Activated gamma-delta T cell treated with anti-CD3 and anti-CD28 coated beads, Interleukin-2, amount 50 U/mL, for 16 hours (primary cell): Measurements from ENCODE around the gene COMMD8.

ENCODE experiments used
- DNase-seq: peaks from one replicate; pipeline ENCODE4 v3.0.0-alpha.2; 2020; ENCODE audit warnings: low read depth

The COMMD8 gene

DNA sequence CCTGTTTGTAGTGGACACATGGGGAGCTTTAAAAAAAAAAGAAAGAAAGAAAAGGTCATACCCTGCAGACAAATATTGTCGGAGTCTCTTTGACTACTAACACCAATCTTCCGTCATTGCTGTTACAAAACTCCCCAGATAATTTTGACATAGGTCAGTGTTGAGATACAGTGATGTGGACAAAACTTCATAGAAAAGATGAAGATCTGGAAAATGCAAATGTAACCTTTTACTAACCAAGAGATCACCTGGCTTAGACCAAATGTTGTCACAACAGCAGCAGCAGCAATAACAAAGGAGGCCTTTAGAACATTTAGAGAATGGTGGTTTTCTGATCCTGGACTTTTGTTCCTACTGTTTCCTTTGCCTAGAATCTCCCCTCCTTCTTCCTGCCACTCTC is 8.1 kb upstream of the COMMD8 start:
- no peak for DNase-seq

DNA sequence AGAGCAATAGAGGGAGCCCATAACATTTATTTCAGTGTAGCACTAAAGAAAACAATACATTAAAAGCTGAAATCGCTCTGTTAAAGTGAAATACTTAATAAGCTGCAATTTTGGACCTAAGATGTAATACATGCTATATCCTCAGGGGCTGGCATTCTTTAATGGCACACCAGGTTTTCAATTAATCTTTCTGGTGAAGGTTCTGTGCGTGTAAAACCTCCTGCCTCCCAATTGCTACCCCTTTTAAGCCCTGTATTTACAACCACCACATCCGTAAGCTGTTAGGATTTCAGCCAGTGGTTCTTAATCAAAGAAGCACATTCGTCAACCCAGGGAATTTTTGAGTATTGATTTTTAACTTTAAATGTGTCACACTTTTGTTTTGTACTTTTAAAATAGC is 7.6 kb upstream of the COMMD8 start:
- no peak for DNase-seq

DNA sequence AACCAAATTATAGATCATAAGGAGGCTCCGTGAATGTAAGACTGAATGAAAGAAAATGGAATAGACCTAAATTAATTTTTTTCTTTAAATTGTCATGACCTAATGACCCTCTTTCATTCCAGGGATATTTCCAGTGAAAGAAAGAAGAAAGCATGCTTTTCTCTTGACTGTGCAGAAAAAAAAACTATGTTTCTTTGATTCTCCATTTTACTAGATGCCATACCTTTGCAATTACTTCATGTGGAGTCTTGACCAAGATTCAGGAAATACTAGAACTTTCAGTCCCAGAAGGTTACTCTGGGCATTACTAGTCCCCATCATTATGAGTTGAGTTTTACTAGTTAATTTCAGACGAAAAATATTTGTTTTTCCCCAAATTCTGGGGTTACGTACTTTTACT is 6.4 kb upstream of the COMMD8 start:
- DNase-seq = no peak

DNA sequence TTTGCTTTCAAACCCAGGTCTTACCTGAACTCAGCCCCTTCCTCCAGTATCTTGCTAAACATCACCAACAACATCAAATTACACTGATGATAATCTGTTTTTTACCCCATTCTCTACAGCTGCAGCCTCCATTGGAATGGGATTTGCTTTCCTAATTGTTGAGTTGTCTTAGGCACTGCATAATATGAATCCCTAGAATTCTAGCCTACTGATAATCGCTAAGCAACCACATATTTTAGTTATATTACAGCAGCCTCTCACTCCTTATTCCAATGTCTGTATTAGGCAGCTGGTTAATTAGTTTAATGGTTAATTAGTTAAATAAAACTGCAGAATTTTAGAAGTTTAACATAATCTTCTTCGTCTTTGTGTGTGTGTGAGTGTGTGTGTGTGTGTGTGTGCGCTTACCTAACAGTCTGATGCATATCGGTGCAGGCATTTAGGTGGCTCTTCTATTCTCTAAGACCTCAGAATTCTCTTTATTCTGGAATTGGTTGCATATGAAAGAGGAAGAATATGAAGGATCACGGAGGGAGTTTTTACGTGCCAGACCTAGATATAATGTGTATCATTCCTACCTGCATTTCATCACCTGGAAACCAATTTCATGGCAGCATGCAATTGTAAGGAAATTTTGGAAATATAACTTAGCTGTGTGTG is 5.3 kb upstream of the COMMD8 start:
- no peak for DNase-seq

DNA sequence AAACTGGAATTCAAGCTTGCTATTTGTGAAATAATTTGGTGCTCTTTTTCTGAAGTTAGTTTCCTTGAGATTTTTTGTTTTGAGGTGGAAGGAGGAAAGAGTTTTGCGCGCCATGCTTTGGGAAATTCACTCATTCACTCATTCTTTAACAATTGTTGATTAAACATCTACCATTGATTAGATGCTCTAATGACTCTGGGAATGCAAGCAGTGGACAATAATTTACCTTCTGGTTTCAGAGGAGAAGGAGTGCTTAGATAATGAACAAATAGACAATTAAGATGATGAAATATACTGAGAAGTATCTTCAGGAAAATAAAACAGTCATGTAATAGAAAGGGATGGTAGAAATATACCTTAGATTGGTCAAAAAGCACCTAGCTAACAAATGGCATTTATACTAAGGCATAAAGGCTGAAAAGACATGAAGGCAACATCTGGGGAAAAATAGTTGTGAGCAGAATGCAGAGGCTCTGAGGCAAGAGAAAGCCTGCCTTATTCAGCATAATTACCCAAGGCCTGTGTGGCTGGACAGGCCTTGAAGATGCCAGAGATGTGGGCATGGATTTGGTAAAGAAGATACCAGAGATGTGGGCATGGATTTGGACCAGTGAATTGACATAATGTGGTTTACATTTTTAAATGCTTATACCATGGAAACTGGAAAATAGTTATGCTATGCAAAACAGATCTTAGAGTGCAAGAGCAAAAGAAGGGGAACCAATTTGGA is 2.7 kb upstream of the COMMD8 start:
- no peak for DNase-seq

DNA sequence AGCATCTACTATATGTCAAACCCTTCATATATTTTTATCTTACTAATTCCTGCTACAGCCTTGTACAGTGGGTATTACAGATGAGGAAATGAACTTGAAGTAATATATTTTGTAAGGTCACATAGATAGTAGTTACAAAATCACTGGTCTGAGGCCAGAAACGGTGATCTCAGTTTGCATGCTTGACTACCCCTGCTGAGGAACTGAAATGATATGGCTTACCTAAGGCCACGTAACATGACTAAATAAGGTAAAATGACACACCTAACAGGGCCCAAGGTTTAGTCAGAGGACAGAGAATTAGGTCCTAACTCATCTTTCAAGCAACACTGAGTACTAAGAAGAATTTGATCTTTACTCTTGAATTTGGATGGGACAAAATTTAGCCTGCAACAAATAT is 1.5 kb upstream of the COMMD8 start:
- DNase-seq = no peak

DNA sequence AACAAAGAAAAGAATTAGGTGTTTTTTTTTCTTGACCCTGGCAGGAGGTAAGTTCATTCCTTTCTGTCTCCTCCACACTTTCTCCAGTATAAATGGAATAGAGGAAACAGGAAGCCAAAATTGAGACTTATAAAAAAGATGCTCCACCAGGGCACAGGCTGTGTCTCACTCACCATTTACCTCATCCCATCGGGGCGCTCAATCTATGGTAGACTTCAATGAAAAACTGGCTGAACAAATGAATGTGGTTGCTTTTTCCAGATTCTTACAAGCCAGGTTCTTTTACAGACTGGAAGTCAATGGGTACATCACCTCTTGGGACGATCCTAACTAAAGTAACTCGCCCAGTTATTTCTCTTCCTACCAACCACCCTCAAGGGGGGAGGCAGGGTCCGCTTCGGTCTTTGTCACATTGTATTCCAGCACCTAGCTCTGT is 685 bp downstream of the COMMD8 start:
- no peak for DNase-seq

DNA sequence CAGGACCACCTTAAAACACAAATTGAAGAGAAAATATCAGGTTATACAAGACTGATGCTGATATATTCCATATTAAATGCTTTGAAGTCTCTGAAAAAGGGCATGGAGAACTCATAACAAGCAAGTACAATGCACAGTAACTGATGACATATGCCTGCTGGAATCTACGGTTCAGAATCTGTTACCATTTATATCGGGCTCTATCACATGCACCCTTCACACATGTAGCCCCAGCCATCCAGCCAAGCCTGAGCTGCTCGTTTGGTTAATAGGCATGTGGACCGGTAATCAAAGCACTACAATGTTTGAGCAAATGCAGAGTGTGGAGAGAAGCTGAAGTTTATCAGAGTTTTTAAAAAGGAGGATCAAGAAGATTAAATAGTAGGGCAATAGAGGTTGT is 11.8 kb downstream of the COMMD8 start:
- DNase-seq = no peak

DNA sequence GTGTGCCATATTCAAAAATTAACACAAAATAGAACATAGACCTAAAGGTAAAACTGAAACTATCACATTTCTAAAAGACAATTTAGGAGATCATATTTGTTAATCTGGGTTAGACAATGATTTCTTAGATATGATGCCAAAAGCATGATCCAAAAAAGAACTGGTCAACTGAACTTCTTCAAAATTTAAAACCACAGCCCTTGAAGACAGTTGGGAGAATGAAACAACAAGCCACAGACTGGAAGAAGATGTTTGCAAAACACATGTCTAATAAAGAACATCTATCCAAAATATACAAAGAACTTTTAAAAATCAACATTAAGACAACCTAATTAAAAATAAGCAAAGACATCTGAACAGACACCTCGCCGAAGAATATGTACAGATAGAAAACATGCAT is 19.5 kb downstream of the COMMD8 start:
- DNase-seq = no peak

DNA sequence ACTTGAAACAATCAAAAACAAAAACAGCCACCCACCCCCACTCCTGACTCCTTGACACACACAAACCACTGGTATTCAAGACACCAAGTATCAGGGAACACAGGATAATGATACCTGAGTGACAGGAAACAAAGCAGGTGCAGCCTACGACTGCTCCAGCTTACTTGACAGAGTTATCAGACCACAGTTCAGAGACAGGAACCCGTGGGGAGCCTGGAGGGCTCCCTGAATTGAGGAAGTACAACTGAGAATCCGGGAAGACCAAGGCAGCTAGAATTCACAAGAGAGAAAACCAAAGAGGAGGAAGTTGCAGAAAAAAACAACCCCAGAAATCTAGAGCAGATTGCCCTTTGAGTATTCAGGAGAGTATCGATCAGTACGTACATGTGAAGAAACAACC is 20.5 kb downstream of the COMMD8 start:
- DNase-seq = no peak

DNA sequence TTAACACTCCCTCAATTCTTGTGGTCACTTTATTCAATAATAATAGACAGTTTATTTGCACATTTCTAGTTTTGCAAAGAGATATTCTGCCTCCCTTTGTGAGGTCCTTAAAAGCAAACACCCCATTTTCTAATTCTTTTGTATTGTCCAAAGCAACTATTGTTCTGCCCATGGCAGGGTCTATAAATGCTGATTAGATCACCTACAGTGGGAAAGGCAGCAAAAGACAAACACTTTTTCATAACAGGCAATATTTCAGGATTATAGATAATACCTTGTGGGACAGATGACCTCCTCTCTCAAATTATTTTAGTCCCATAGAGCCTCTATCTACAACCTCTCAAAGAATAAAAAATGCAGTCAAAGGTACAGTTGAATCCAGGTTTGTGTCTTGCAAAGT is 28.6 kb downstream of the COMMD8 start:
- no peak for DNase-seq

DNA sequence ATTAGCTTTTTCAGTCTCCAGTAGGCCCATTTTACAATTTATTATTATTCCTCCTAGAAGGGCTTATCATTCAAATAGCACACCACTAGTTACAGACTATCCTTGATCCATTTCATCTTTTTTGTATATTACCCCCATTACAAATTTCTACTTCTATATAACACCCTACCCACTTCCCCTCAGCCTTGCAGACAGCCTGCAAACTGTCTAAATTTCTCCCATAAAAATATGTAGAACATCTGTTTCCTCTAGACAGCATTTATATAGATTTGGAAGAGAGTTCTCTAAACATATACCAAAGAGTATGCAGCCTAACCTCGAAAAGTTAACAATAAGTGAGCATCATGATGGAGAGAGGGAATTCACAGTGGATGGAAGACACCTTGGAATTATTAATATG is 30.8 kb downstream of the COMMD8 start:
- DNase-seq = no peak

DNA sequence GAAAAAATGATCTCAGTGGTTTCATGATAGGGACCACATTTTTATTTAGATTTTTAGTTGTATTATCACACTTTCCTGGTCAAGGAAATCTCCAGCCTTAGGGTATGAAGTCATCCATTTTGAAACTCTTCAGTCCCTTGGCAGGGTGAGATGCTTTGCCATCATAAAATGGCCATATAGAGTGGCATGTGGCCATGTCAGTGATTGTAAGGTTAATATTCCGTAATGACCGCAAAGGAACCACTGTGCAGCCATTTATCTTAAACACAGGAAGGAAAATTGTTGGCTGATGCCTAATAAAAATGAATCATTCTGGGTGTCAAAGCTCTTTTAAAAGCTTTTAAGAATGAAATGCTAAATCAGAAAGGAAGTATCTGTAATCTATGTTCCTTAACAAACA is 35.6 kb downstream of the COMMD8 start:
- no peak for DNase-seq

DNA sequence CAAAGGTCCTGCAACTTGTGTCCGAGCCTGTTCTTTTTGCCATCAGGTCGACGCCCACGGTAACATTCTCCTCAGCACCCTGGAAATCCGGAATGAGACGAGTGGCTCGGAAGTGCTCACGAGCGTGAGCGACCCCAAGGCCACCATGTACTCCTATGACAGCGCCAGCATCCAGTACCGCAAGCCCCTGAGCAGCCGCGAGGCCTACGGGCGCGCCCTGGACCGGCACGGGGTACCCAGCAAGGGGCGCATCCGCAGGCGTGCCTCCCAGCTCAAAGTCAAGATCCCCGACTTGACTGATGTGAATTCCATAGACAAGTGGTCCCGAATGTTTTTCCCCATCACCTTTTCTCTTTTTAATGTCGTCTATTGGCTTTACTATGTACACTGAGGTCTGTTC is 37.9 kb downstream of the COMMD8 start:
- no peak for DNase-seq

DNA sequence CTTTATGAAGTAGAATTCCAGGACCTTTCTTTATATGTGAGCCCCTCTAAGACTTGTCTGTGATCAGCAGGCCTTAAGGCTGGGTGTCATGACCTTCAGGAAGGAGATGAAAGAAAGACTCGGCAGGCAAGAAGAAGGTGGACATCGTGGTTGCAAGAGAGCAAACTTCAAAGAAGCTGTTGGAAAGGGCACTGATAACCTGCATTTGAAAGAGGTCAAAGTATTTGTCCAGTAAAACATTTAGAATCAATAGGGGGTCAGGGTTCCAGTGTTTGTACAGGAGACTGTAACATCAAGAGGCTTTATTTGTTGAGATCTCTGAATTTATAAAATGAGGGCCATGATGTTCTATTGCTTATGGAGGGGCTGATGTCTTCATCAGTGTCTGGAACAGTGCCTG is 44.2 kb downstream of the COMMD8 start:
- no peak for DNase-seq

DNA sequence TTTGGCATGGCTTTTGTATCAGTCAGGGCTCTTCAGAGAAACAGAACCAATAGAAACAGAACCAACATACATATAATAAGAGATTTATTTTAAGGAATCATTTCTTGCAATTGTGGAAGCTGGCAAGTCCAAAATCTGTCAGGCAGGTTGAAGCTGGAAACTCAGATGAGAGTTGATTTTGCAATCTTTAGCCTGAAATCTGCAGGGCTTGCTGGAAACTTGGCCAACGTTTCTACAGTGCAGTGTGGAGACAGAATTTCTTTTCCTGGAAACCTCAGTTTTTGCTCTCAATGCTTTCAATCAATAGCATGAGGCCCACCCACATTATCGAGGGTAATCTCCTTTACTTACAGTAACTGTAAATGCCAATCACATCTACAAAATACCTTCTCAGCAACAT is 45.4 kb downstream of the COMMD8 start:
- DNase-seq = no peak

DNA sequence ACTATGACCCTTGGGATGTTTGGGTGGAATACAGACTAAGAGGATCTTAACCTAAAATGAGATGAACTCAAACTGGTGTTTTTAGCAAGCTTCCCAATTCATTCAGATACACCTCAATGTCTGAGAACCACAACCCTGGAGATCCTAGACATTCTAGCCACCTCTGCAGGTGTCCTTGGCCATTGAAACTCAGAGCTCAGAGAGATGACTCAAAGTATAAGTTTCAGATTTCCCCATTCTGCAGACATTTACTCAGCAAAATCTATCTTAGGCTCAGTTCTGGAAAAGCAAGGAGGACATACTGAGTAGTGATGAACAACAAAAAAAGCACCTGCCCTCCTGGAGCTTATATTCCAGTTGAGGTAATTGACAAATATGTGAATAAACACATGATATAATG is 47.8 kb downstream of the COMMD8 start:
- no peak for DNase-seq

DNA sequence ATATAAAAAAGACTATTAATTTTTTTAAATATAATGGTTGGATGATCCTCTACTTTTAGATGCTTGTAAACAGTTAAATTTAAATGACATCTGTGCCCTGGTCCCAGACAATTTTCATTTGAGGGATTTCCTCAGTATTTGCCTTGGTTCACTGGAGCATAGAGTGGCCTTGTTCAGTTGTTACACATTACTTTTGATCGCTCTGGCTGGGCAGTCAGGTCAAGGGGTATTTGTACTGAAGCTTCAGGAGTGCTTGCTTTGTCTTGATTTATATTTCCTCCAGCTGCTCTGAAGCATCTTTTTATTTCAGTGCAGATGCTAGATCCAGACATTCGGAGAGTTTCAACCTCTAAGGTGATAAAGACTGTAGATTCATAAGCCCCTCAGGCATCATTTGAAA is 50.0 kb downstream of the COMMD8 start:
- no peak for DNase-seq

DNA sequence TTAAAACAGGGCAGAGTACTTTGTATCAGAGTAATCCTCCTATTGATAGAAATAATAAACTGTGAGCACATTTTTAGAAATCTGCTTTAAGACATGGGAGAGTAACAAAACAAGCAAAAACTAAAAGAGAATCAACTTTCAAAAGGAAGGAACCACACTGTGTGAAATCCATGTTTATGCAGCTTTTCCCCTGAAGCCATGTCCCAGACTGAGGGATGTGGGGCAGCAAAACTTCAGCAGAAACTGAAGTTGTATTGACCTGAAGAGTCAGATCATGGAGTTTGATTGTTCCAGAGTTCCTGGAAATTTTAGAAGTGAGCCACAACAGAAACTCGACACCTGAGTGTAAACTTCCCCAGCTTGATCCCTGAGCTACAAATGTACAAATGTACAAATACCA is 53.2 kb downstream of the COMMD8 start:
- no peak for DNase-seq

DNA sequence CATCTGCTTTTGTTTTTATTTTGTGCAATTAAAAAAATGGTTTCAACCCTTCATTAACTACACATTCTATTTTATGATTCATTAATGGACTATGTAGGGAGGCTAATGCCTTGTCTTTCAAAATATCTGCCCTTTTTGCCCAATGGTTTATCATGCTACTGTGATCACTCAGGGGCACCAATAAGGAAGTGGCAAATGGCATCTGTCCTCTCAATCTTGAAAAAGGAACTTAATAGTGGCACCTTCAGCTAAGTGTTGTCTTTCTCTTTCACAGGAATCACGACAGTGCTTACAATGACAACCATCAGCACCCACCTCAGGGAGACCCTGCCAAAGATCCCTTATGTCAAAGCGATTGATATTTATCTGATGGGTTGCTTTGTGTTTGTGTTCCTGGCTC is 57.1 kb downstream of the COMMD8 start:
- DNase-seq = no peak
